GM19397 (cell line): ENCODE results near the gene TOP2B.

Source experiments
- ATAC-seq: cut with Tn5 transposase; IDR thresholded peaks from one replicate; pipeline ENCODE4 v1.9.1; 2021; ENCODE audit warnings: mild to moderate bottlenecking, moderate library complexity; ENCODE audit not compliant: unreplicated experiment

TOP2B gene

DNA sequence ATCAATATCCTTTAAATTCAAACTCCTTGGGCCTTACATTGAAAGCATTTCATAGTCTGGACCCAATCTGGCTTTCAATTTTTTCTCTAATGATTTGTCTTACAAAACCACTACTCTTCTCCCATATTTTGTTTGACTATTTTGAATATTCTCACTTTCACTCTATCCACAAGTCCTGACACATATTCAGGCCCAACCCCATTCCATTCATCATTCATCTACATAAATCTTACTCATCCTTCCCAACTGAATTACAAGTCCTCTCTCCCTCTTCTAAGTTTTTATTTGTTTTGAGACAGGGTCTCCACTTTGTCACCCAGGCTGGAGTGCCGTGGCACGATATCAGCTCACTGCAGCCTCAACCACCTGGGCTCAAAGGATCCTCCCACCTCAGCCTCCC, 43.6 kb downstream of the TOP2B start:
- no peak for ATAC-seq

DNA sequence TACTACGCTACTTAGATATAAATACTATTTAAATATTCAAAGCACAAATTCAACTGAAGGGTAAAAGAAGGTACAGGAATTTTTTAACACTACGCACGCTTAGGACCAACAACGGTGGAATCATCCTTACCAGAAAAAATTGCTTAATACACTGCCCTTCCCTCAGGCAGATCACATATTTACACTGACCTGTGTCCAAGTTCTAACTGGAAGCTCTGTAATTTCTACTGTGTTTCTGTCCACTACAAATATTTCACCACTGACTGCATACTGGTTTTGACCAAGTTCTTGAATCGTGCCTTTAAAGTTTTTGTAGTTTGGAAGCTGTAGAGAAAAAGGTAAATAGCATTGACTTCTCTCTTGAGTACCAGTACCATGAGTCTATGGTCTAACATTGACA, 44.2 kb downstream of the TOP2B start:
- ATAC-seq = no peak

- ATAC-seq = no peak
These were observed 45.3 kb downstream of the TOP2B start for GRCh38 chr3:25619382-25619781.

GRCh38 chr3:25618028-25618427, 46.7 kb downstream of the TOP2B start:
- no peak for ATAC-seq

- ATAC-seq = no peak
These were observed 53.5 kb downstream of the TOP2B start for GRCh38 chr3:25611193-25611592.

GRCh38 chr3:25610779-25611178, 53.9 kb downstream of the TOP2B start:
- ATAC-seq = no peak

GRCh38 chr3:25610167-25610566, 54.5 kb downstream of the TOP2B start:
- no peak for ATAC-seq

DNA sequence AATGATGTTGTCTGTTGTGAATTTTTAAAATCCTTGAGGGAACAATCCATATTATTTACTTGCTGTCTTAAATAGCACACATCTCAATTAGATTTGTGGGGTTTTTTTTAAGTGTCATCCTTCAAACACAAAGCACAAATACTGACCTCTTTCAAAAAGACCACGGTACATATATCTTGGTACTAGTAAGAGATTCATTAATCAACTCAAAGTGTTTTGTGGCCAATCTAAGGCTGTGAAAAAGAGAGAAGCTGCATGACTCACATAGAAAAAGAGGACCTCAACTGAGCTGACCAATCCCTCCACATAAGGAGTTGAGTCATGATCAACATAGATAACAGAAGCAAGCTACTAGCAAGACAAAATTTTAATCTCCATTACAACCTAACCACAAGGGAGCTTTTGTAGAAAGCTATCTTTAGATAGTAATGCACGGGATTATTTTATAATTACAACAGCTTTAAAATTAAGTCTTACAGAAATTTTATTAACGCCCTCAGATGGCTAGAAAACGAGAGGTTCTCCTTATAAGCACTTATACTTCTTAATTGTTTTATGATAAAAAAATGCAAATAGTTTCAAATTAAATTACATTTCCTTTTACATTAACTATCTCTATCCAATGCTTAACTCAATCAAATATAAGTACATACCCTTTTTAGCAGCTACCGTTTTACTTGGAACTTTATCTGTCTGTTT, 60.5 kb downstream of the TOP2B start:
- ATAC-seq = no peak

DNA sequence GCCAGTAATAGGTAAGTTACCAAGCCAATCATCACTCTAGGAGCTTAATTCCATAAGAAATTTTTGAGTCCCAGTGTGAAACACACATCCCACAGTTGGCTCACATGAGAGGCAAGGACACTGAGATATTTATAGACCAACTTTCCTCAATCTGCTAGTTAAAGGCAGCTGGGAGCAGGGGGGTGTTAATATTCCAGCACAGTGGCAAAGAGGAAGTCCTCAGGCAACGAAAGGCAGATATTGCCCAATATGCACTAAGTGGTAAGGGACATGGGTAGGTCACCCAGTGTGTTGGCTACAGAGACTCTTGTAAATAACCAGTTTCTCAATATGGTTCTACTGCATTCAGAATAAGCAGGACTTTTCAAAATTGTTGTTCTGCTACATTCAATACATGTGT, 61.0 kb downstream of the TOP2B start:
- ATAC-seq = no peak

GRCh38 chr3:25597535-25598101, 67.1 kb downstream of the TOP2B start:
- ATAC-seq = no peak

DNA sequence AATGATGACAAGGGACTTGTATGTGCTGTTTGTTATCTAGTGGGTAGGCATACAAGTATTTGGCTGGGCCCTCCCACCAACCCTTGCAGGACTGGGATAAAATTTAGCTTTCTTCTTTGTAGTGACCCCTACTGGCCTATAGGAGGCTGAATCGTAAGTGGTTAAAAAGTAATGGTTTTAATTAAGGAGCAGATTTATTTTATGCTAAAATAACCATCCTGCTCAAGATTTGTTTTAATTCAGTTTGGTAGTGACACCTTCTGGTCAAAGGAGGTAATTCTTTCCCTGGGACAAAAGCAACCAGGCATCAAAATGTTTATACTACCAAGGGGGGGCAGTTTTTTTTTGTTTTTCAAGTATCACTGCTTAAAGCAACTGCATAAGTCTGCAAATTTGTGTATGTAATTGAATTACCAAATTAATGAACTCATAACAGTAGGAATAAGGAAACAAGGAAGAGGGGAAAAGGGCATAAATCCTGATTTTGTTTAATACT, 70.7 kb downstream of the TOP2B start:
- ATAC-seq = no peak

DNA sequence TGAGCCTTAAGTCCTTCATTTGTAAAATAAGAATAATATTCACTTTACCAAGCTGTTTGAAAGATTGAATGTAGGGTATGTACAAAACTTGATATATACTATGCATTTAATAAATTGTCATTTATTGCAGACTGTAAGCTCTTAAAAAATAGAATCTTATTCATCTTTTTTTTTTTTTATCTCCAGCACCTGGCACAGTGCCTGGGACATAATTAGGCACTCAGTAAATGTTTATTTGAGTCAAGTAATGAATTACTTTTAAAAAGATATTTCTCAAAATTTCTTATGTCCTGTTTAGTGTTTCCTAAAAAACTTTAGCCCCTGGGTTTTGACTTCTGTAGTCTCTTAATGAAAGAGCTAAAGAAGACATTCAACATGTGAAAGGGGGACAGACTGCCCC, 71.7 kb downstream of the TOP2B start:
- no peak for ATAC-seq

GRCh38 chr3:25592510-25592968, 72.2 kb downstream of the TOP2B start:
- no peak for ATAC-seq

GRCh38 chr3:25589783-25590258, 74.9 kb downstream of the TOP2B start:
- ATAC-seq = no peak

- ATAC-seq = no peak
These were observed 75.5 kb downstream of the TOP2B start for GRCh38 chr3:25589104-25589782.

- no peak for ATAC-seq
These were observed 76.1 kb downstream of the TOP2B start for GRCh38 chr3:25588441-25589103.

DNA sequence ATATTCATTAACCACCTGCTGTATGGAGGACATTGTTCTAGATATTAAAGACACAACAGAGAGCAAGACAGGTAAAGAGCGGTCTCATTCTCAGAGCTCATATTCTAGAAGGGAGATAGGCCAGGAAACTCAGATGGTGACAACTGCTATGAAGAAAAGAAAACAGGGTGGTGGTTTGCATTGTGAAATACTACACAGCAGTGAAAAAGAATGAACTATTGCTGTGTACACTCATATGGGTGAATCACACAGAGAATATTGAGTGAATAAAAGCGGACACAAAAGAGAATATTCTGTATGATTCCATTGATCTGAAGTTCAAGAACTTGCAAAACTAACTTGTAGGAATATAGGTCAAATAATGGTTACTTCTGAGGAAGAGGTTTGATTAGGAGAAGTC, 76.7 kb downstream of the TOP2B start:
- no peak for ATAC-seq

DNA sequence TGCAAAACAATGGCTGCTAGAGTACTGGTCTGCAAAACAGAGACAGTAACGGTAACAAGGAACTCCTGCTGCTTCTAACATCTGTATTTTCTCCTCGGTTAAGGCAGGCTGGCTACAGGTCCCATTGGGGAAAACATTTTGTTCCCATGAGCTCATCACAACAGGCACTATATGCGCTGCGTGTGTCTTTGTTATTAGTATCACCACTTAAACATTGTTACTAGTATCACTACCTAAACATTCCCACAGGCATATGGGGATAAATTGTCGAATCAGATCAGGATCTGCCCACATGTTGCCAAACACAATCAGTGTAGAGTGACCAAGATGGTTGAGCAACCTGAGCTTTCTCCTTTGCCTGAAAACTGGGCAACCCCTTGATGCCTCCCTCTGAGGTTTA, 77.2 kb downstream of the TOP2B start:
- no peak for ATAC-seq

GRCh38 chr3:25587094-25587493, 77.6 kb downstream of the TOP2B start:
- ATAC-seq = no peak

GRCh38 chr3:25586553-25586952, 78.2 kb downstream of the TOP2B start:
- no peak for ATAC-seq

DNA sequence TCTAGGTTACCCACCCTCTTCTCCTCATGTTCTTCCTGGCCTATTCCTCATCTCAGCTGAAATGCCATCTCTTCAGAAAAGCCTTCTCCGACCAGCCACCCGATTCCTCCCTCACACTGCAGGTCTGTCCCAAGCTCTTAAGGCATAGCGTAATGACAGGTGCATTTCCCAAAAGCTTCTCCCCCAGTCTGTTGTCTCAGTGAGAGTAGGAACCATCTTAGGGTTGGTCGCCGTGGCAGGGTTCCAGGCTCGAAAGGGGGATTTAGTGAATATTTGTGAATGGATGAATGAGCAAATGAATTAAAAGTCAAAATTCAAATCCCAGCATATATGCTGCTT, 78.6 kb downstream of the TOP2B start:
- ATAC-seq = no peak
